ENCODE results near the gene PLXNC1.

The PLXNC1 gene

GRCh38 chr12:94149781-94150239, 1.4 kb downstream of the PLXNC1 start:
- Histone ChIP-seq H3K4me1 (ENCODE audit: control insufficient read depth, insufficient read depth, low read length) (peaks cover 17% of the 10 kb centered on the region), H3K9ac (ENCODE audit: low read depth, low read length) (no peak overlapping the region), H3K36me3 (ENCODE audit: control insufficient read depth, insufficient read depth, low read length) (no peaks in the 10 kb centered on the region), H3K9me3 (ENCODE audit: control insufficient read depth, insufficient read depth, low read length) (no peaks in the 10 kb centered on the region), H3K4me3 (ENCODE audit: low read depth, low read length) (peak overlapping the region; percentile 64), H3K27me3 (ENCODE audit: control insufficient read depth, insufficient read depth, low read length) (peaks cover 87% of the 10 kb centered on the region)

GRCh38 chr12:94150240-94151121, 2.1 kb downstream of the PLXNC1 start:
- H3K36me3 ChIP-seq (ENCODE audit: control insufficient read depth, insufficient read depth, low read length): no peaks in the 10 kb centered on the region
- peak overlapping the region; percentile 64 for H3K4me3 ChIP-seq (ENCODE audit: low read depth, low read length)
- no peaks in the 10 kb centered on the region for H3K9me3 ChIP-seq (ENCODE audit: control insufficient read depth, insufficient read depth, low read length)
- peaks cover 88% of the 10 kb centered on the region for H3K27me3 ChIP-seq (ENCODE audit: control insufficient read depth, insufficient read depth, low read length)
- H3K9ac ChIP-seq (ENCODE audit: low read depth, low read length): no peak overlapping the region
- peaks cover 17% of the 10 kb centered on the region for H3K4me1 ChIP-seq (ENCODE audit: control insufficient read depth, insufficient read depth, low read length)

- H3K4me1 ChIP-seq (ENCODE audit: control insufficient read depth, insufficient read depth, low read length): peaks cover 17% of the 10 kb centered on the region
- H3K36me3 ChIP-seq (ENCODE audit: control insufficient read depth, insufficient read depth, low read length): no peaks in the 10 kb centered on the region
- H3K4me3 ChIP-seq (ENCODE audit: low read depth, low read length): no peak overlapping the region
- H3K27me3 ChIP-seq (ENCODE audit: control insufficient read depth, insufficient read depth, low read length): peaks cover 87% of the 10 kb centered on the region
- H3K9me3 ChIP-seq (ENCODE audit: control insufficient read depth, insufficient read depth, low read length): no peaks in the 10 kb centered on the region
- H3K9ac ChIP-seq (ENCODE audit: low read depth, low read length): no peak overlapping the region
These were observed 3.2 kb downstream of the PLXNC1 start for GRCh38 chr12:94151582-94151981.

GRCh38 chr12:94152292-94153078, 4.1 kb downstream of the PLXNC1 start:
- H3K9me3 ChIP-seq (ENCODE audit: control insufficient read depth, insufficient read depth, low read length): no peaks in the 10 kb centered on the region
- no peaks in the 10 kb centered on the region for H3K36me3 ChIP-seq (ENCODE audit: control insufficient read depth, insufficient read depth, low read length)
- peaks cover 86% of the 10 kb centered on the region for H3K27me3 ChIP-seq (ENCODE audit: control insufficient read depth, insufficient read depth, low read length)
- peaks cover 16% of the 10 kb centered on the region for H3K4me1 ChIP-seq (ENCODE audit: control insufficient read depth, insufficient read depth, low read length)
- no peak overlapping the region for H3K4me3 ChIP-seq (ENCODE audit: low read depth, low read length)
- no peak overlapping the region for H3K9ac ChIP-seq (ENCODE audit: low read depth, low read length)

GRCh38 chr12:94157181-94157580, 8.8 kb downstream of the PLXNC1 start:
- Histone ChIP-seq H3K4me3 (ENCODE audit: low read depth, low read length) (no peak overlapping the region), H3K36me3 (ENCODE audit: control insufficient read depth, insufficient read depth, low read length) (no peaks in the 10 kb centered on the region), H3K9me3 (ENCODE audit: control insufficient read depth, insufficient read depth, low read length) (no peaks in the 10 kb centered on the region), H3K27me3 (ENCODE audit: control insufficient read depth, insufficient read depth, low read length) (peaks cover 90% of the 10 kb centered on the region), H3K9ac (ENCODE audit: low read depth, low read length) (no peak overlapping the region), H3K4me1 (ENCODE audit: control insufficient read depth, insufficient read depth, low read length) (peaks cover 5% of the 10 kb centered on the region)

- H3K27me3 ChIP-seq (ENCODE audit: control insufficient read depth, insufficient read depth, low read length): peaks cover 90% of the 10 kb centered on the region
- H3K9me3 ChIP-seq (ENCODE audit: control insufficient read depth, insufficient read depth, low read length): no peaks in the 10 kb centered on the region
- no peaks in the 10 kb centered on the region for H3K36me3 ChIP-seq (ENCODE audit: control insufficient read depth, insufficient read depth, low read length)
- H3K4me1 ChIP-seq (ENCODE audit: control insufficient read depth, insufficient read depth, low read length): no peaks in the 10 kb centered on the region
- no peak overlapping the region for H3K9ac ChIP-seq (ENCODE audit: low read depth, low read length)
- no peak overlapping the region for H3K4me3 ChIP-seq (ENCODE audit: low read depth, low read length)
These were observed 9.6 kb downstream of the PLXNC1 start for GRCh38 chr12:94157981-94158411.

GRCh38 chr12:94158666-94159065, 10.3 kb downstream of the PLXNC1 start:
- H3K4me1 ChIP-seq (ENCODE audit: control insufficient read depth, insufficient read depth, low read length): no peaks in the 10 kb centered on the region
- H3K27me3 ChIP-seq (ENCODE audit: control insufficient read depth, insufficient read depth, low read length): peaks cover 89% of the 10 kb centered on the region
- no peaks in the 10 kb centered on the region for H3K9me3 ChIP-seq (ENCODE audit: control insufficient read depth, insufficient read depth, low read length)
- no peak overlapping the region for H3K9ac ChIP-seq (ENCODE audit: low read depth, low read length)
- H3K4me3 ChIP-seq (ENCODE audit: low read depth, low read length): no peak overlapping the region
- no peaks in the 10 kb centered on the region for H3K36me3 ChIP-seq (ENCODE audit: control insufficient read depth, insufficient read depth, low read length)

- Histone ChIP-seq H3K4me1 (ENCODE audit: control insufficient read depth, insufficient read depth, low read length) (peaks cover 14% of the 10 kb centered on the region), H3K36me3 (ENCODE audit: control insufficient read depth, insufficient read depth, low read length) (no peaks in the 10 kb centered on the region), H3K27me3 (ENCODE audit: control insufficient read depth, insufficient read depth, low read length) (peaks cover 92% of the 10 kb centered on the region)
These were observed 13.7 kb downstream of the PLXNC1 start for GRCh38 chr12:94162108-94162507.

GRCh38 chr12:94163850-94164249, 15.5 kb downstream of the PLXNC1 start:
- peaks cover 93% of the 10 kb centered on the region for H3K27me3 ChIP-seq (ENCODE audit: control insufficient read depth, insufficient read depth, low read length)
- H3K36me3 ChIP-seq (ENCODE audit: control insufficient read depth, insufficient read depth, low read length): no peaks in the 10 kb centered on the region
- H3K4me3 ChIP-seq (ENCODE audit: low read depth, low read length): no peak overlapping the region
- peaks cover 14% of the 10 kb centered on the region for H3K4me1 ChIP-seq (ENCODE audit: control insufficient read depth, insufficient read depth, low read length)
- no peak overlapping the region for H3K9ac ChIP-seq (ENCODE audit: low read depth, low read length)
- no peaks in the 10 kb centered on the region for H3K9me3 ChIP-seq (ENCODE audit: control insufficient read depth, insufficient read depth, low read length)

More at GRCh38 chr12:94162108-94162507, 13.7 kb downstream of the PLXNC1 start:
- Histone ChIP-seq H3K4me3 (ENCODE audit: low read depth, low read length) (no peak overlapping the region), H3K9me3 (ENCODE audit: control insufficient read depth, insufficient read depth, low read length) (no peaks in the 10 kb centered on the region), H3K9ac (ENCODE audit: low read depth, low read length) (no peak overlapping the region)

GRCh38 chr12:94165138-94165537, 16.8 kb downstream of the PLXNC1 start:
- H3K36me3 ChIP-seq (ENCODE audit: control insufficient read depth, insufficient read depth, low read length): no peaks in the 10 kb centered on the region
- no peak overlapping the region for H3K9ac ChIP-seq (ENCODE audit: low read depth, low read length)
- no peak overlapping the region for H3K4me3 ChIP-seq (ENCODE audit: low read depth, low read length)
- H3K4me1 ChIP-seq (ENCODE audit: control insufficient read depth, insufficient read depth, low read length): peaks cover 18% of the 10 kb centered on the region
- H3K27me3 ChIP-seq (ENCODE audit: control insufficient read depth, insufficient read depth, low read length): peaks cover 96% of the 10 kb centered on the region
- no peaks in the 10 kb centered on the region for H3K9me3 ChIP-seq (ENCODE audit: control insufficient read depth, insufficient read depth, low read length)

GRCh38 chr12:94165670-94166364, 17.4 kb downstream of the PLXNC1 start:
- no peaks in the 10 kb centered on the region for H3K9me3 ChIP-seq (ENCODE audit: control insufficient read depth, insufficient read depth, low read length)
- H3K36me3 ChIP-seq (ENCODE audit: control insufficient read depth, insufficient read depth, low read length): no peaks in the 10 kb centered on the region
- no peak overlapping the region for H3K9ac ChIP-seq (ENCODE audit: low read depth, low read length)
- H3K27me3 ChIP-seq (ENCODE audit: control insufficient read depth, insufficient read depth, low read length): peaks cover 96% of the 10 kb centered on the region
- no peak overlapping the region for H3K4me3 ChIP-seq (ENCODE audit: low read depth, low read length)
- peaks cover 20% of the 10 kb centered on the region for H3K4me1 ChIP-seq (ENCODE audit: control insufficient read depth, insufficient read depth, low read length)
